Measurements from ENCODE around the gene RPS27. TPM values are rescaled to one million over a fixed set of nuclear protein-coding genes. Genes with fewer than 3 reads are reported as not detected.
A peak's percentile ranks its signal among the peaks of the same experiment; 100 is the strongest.

Gene RPS27
- total RNA-seq (ENCODE audit: low replicate concordance), result 3,368 and 3,415 TPM in 2 replicates

GRCh38 chr1:153990468-153991150 lies at the start of gene RPS27:
RPS27 (plus strand) TSS chr1:153990762; CDS start chr1:153990797, 35 bp downstream.
- H3K4me3 ChIP-seq, result peak within 1 kb of the TSS; percentile 87
- H3K36me3 ChIP-seq, result peaks cover 14% of the 10 kb centered on the region
- Mint-ChIP-seq H3K27ac (peak within 1 kb of the TSS; percentile 98), H3K27me3 (ENCODE audit: insufficient read depth, low read depth) (peaks cover 6% of the 10 kb centered on the region), H3K4me3 (peak within 1 kb of the TSS; percentile 98), H3K4me1 (peaks cover 28% of the 10 kb centered on the region), H3K36me3 (peaks cover 29% of the 10 kb centered on the region), H3K9me3 (no peaks in the 10 kb centered on the region)
- no peaks in the 10 kb centered on the region for H3K27me3 ChIP-seq
- H4K20me1 ChIP-seq (ENCODE audit: low read depth), result peaks cover 18% of the 10 kb centered on the region
- H3K4me1 ChIP-seq, result peaks cover 14% of the 10 kb centered on the region
- H3F3A ChIP-seq (ENCODE audit: low read depth), result peaks cover 57% of the 10 kb centered on the region
- H3K4me2 ChIP-seq, result peak within 1 kb of the TSS; percentile 100
- peaks cover 31% of the 10 kb centered on the region for H3K79me2 ChIP-seq (ENCODE audit: low read depth)
- DNase-seq (ENCODE audit: low spot score), result peak; percentile 99
- peak within 1 kb of the TSS; percentile 66 for H2AFZ ChIP-seq (replicated peaks)
- TF ChIP-seq CTCF (IDR thresholded peaks at IDR 0.05), result no peak
- TF ChIP-seq EZH2phosphoT487 (IDR thresholded peaks at IDR 0.05), result no peak
- no peak for TF ChIP-seq EZH2 (IDR thresholded peaks at IDR 0.05)
- no peaks in the 10 kb centered on the region for H3K9me3 ChIP-seq (ENCODE audit: low read depth)
- peak within 1 kb of the TSS; percentile 87 for H3K9ac ChIP-seq
- H3K27ac ChIP-seq, result peak within 1 kb of the TSS; percentile 34

GRCh38 chr1:153941826-153942725 lies 48.5 kb upstream of the RPS27 start:
- peaks cover 4% of the 10 kb centered on the region for H3K27me3 Mint-ChIP-seq (ENCODE audit: insufficient read depth, low read depth)
- Histone ChIP-seq H2AFZ (replicated peaks) (no peak overlapping the region), H4K20me1 (ENCODE audit: low read depth) (peaks cover 5% of the 10 kb centered on the region), H3K79me2 (ENCODE audit: low read depth) (peaks cover 17% of the 10 kb centered on the region), H3K9ac (no peak overlapping the region), H3K36me3 (no peaks in the 10 kb centered on the region), H3K27ac (no peak overlapping the region), H3K9me3 (ENCODE audit: low read depth) (no peaks in the 10 kb centered on the region), H3F3A (ENCODE audit: low read depth) (peaks cover 14% of the 10 kb centered on the region), H3K4me3 (no peak overlapping the region), H3K4me1 (peaks cover 5% of the 10 kb centered on the region), H3K4me2 (no peak overlapping the region), H3K27me3 (no peaks in the 10 kb centered on the region)
- TF ChIP-seq EZH2phosphoT487 (IDR thresholded peaks at IDR 0.05) (no peak), EZH2 (IDR thresholded peaks at IDR 0.05) (no peak), CTCF (IDR thresholded peaks at IDR 0.05) (no peak)
- H3K36me3 Mint-ChIP-seq, result peaks cover 27% of the 10 kb centered on the region
- peaks cover 15% of the 10 kb centered on the region for H3K4me1 Mint-ChIP-seq
- no peaks in the 10 kb centered on the region for H3K9me3 Mint-ChIP-seq
- no peak overlapping the region for H3K27ac Mint-ChIP-seq
- no peak for DNase-seq (ENCODE audit: low spot score)
- no peak overlapping the region for H3K4me3 Mint-ChIP-seq

GRCh38 chr1:153942766-153943549 lies 47.6 kb upstream of the RPS27 start:
- Histone ChIP-seq H3K4me1 (peaks cover 5% of the 10 kb centered on the region), H3K79me2 (ENCODE audit: low read depth) (peaks cover 17% of the 10 kb centered on the region), H3K27me3 (no peaks in the 10 kb centered on the region), H4K20me1 (ENCODE audit: low read depth) (peaks cover 10% of the 10 kb centered on the region), H3F3A (ENCODE audit: low read depth) (peaks cover 22% of the 10 kb centered on the region), H3K4me3 (no peak overlapping the region), H2AFZ (replicated peaks) (no peak overlapping the region), H3K36me3 (no peaks in the 10 kb centered on the region), H3K9ac (no peak overlapping the region), H3K27ac (no peak overlapping the region), H3K9me3 (ENCODE audit: low read depth) (no peaks in the 10 kb centered on the region), H3K4me2 (no peak overlapping the region)
- no peak overlapping the region for H3K4me3 Mint-ChIP-seq
- peaks cover 19% of the 10 kb centered on the region for H3K4me1 Mint-ChIP-seq
- no peaks in the 10 kb centered on the region for H3K9me3 Mint-ChIP-seq
- H3K27ac Mint-ChIP-seq, result no peak overlapping the region
- TF ChIP-seq EZH2 (IDR thresholded peaks at IDR 0.05) (no peak), EZH2phosphoT487 (IDR thresholded peaks at IDR 0.05) (no peak), CTCF (IDR thresholded peaks at IDR 0.05) (no peak)
- no peak for DNase-seq (ENCODE audit: low spot score)
- peaks cover 24% of the 10 kb centered on the region for H3K36me3 Mint-ChIP-seq
- H3K27me3 Mint-ChIP-seq (ENCODE audit: insufficient read depth, low read depth), result peaks cover 4% of the 10 kb centered on the region

Data from neural progenitor cell (in vitro differentiated cells).